IPS DF 6.9 (cell line): ENCODE results near the gene INPP4A.

Experiments
- DNase-seq: peaks from one replicate; pipeline ENCODE4 v3.0.0-alpha.2; 2013; ENCODE audit warnings: low read depth, low spot score
- H3K27ac ChIP-seq: one replicate; pipeline ENCODE4 v1.5.1; 2013; ENCODE audit warnings: low read length, control low read depth
- H3K27me3 ChIP-seq: 2 replicates; pipeline ENCODE4 v1.6.1; 2013; ENCODE audit warnings: mild to moderate bottlenecking, low read length; ENCODE audit not compliant: control insufficient read depth, insufficient read depth
- H3K36me3 ChIP-seq: 2 replicates; pipeline ENCODE4 v1.6.1; 2013; ENCODE audit warnings: low read length; ENCODE audit not compliant: control insufficient read depth, insufficient read depth
- H3K4me1 ChIP-seq: 2 replicates; pipeline ENCODE4 v1.6.1; 2013; ENCODE audit warnings: low read length; ENCODE audit not compliant: control insufficient read depth, insufficient read depth
- H3K4me3 ChIP-seq: 2 replicates; pipeline ENCODE4 v1.5.1; 2013; ENCODE audit warnings: mild to moderate bottlenecking, low read length
- H3K9me3 ChIP-seq: 2 replicates; pipeline ENCODE4 v1.6.1; 2013; ENCODE audit warnings: low read length, inconsistent platforms; ENCODE audit not compliant: control insufficient read depth, insufficient read depth
- WGBS: extraction: QIAGEN DNeasy Blood & Tissue Kit; methylation state at CpG from one replicate; pipeline ENCODE4 v1.1.7; 2013; ENCODE audit warnings: mixed read lengths, missing lambda C conversion rate; ENCODE audit not compliant: insufficient read length, insufficient coverage; 5-methylcytosine and 5-hydroxymethylcytosine counted together

The INPP4A gene

DNA sequence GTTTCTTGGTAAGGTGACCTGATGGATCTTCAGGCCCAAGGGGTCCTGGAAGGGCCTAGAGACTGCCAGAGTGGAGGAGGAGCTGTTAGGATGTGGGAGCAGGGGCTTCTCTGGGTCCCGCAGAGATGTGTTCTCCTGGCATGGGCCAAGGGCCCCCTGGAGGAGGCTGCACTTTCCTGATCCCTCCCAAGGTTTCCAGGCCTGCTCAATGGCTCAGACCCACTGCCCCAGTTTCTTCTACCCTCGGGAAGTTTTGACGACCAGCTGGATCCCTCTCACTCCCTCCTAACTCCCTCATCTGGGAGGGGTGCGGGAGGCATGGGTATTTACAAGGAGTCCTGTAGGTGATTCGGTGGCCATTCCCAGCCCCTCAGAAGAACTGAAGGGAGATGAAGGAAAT, 127.6 kb downstream of the INPP4A start:
- WGBS: no CpG with 5 or more reads among the region's 5 CpGs
- no peaks in the 10 kb centered on the region for H3K9me3 ChIP-seq
- H3K4me1 ChIP-seq: no peaks in the 10 kb centered on the region; the same call in 1 of the 2 replicates
- no peak overlapping the region for H3K27ac ChIP-seq
- H3K4me3 ChIP-seq: no peak overlapping the region
- DNase-seq: no peak
- peaks cover 9% of the 10 kb centered on the region for H3K36me3 ChIP-seq
- no peaks in the 10 kb centered on the region for H3K27me3 ChIP-seq

- Histone ChIP-seq H3K36me3 (peaks cover 12% of the 10 kb centered on the region), H3K4me3 (no peak overlapping the region), H3K4me1 (no peaks in the 10 kb centered on the region; the same call in 1 of the 2 replicates), H3K27me3 (no peaks in the 10 kb centered on the region), H3K9me3 (no peaks in the 10 kb centered on the region), H3K27ac (no peak overlapping the region)
- DNase-seq: no peak
- no CpG with 5 or more reads among the region's 15 CpGs for WGBS
Measured at GRCh38 chr2:98572676-98573075, 128.0 kb downstream of the INPP4A start.

GRCh38 chr2:98573426-98573825, 128.8 kb downstream of the INPP4A start:
- no peaks in the 10 kb centered on the region; the same call in 1 of the 2 replicates for H3K4me1 ChIP-seq
- H3K4me3 ChIP-seq: no peak overlapping the region
- no peak for DNase-seq
- peaks cover 14% of the 10 kb centered on the region for H3K36me3 ChIP-seq
- H3K9me3 ChIP-seq: no peaks in the 10 kb centered on the region
- no peaks in the 10 kb centered on the region for H3K27me3 ChIP-seq
- H3K27ac ChIP-seq: no peak overlapping the region
- WGBS: no CpG with 5 or more reads among the region's 13 CpGs

DNA sequence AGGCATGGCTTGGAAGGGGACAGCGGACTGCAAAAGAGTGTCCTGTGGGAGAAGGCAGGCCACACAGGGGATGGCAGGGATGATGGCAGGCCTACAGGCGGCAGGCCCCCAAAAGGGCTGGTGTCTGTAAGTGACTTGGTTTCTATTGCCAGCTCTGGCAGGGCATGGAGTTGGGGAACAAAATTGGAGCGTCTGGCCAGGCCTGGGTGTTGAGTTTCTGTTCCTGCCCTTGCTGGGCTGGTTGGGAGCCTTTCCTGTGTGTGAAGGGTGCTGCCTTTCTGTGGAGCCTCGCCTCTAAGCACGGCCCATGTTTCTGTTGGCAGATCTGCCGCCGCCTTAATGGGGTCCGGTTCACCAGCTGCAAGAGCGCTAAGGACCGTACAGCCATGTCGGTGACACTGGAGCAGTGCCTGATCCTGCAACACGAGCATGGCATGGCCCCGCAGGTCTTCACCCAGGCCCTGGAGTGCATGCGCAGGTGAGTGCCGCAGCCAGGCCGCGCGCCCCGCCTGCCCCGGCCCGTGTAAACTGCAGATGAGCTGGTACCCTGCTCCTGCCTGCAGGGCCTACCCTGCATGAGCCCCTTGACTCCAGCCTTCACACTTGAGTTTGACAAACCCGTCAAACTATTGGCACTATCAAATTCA, 132.1 kb downstream of the INPP4A start:
- peaks cover 7% of the 10 kb centered on the region for H3K36me3 ChIP-seq
- H3K9me3 ChIP-seq: no peaks in the 10 kb centered on the region
- H3K4me1 ChIP-seq: no peaks in the 10 kb centered on the region; the same call in 1 of the 2 replicates
- H3K27me3 ChIP-seq: no peaks in the 10 kb centered on the region
- no peak for DNase-seq
- no CpG with 5 or more reads among the region's 22 CpGs for WGBS
- no peak overlapping the region for H3K4me3 ChIP-seq
- no peak overlapping the region for H3K27ac ChIP-seq

DNA sequence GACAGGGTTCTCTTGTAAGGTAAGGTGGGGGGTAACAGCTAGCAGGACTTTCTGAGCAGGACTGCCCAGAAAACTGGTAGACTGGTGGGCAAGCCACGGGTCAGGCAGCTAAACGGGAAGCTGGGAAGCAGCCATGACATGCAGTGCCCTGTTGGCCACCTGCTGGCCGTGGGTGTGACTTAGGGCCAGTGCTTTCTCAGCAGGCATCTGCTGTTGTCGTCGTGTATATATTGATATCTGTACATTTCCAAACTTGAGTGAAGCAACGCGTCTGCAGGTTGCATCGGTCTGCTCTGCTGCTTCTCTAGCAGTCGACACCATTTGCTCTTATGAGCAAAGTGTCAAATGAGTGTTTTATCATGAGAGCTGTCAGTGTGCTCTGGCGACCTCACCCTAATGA, 132.7 kb downstream of the INPP4A start:
- H3K4me1 ChIP-seq: no peaks in the 10 kb centered on the region; the same call in 1 of the 2 replicates
- no CpG with 5 or more reads among the region's 10 CpGs for WGBS
- no peaks in the 10 kb centered on the region for H3K9me3 ChIP-seq
- no peaks in the 10 kb centered on the region for H3K27me3 ChIP-seq
- DNase-seq: no peak
- H3K36me3 ChIP-seq: peaks cover 8% of the 10 kb centered on the region
- no peak overlapping the region for H3K4me3 ChIP-seq
- H3K27ac ChIP-seq: no peak overlapping the region

DNA sequence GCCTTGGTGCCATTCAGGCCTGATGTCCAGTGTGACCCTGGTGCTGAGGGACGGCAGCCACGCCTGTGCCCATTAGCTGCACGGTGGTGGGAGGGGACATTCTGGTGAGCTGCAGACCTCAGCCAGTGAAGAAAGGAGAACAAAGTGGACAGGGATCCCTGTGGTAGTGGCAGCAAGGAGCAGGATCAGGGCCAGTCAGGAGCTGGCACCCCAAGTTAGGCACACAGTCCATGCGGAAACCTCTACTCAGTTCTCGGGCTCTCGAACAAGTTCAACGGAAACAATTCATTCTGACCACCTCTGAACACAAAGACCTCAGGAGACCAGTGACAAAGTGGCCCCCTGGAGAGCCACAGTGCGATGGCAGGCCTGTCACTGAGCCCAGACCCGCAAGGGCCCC, 133.6 kb downstream of the INPP4A start:
- WGBS: no CpG with 5 or more reads among the region's 9 CpGs
- H3K4me1 ChIP-seq: no peaks in the 10 kb centered on the region

DNA sequence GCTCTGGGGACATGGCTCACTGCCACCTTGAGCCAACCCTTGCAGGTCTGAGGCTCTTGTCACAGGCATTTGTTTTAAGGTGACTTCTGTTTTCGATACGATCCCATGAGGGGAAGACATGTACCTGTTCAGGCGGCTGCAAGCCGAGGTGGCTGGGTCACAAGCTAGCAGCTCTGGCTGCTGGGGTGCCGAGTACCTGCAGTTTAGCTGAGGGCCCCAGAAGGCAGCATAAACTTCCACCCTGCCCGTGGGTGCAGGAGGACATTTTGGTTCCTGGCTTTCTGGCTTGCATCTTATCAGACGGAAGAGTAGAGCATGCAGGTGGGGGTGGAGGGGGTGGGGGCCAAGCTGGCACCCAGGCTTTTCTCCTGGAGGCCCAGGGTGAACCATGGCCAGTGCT, 135.3 kb downstream of the INPP4A start:
- H3K4me3 ChIP-seq: no peak overlapping the region
- peaks cover 13% of the 10 kb centered on the region for H3K36me3 ChIP-seq
- no CpG with 5 or more reads among the region's 7 CpGs for WGBS
- H3K4me1 ChIP-seq: no peaks in the 10 kb centered on the region
- no peaks in the 10 kb centered on the region for H3K27me3 ChIP-seq
- H3K27ac ChIP-seq: no peak overlapping the region
- H3K9me3 ChIP-seq: no peaks in the 10 kb centered on the region
- no peak for DNase-seq

More for the DNA sequence above, 133.6 kb downstream of the INPP4A start:
- H3K9me3 ChIP-seq: no peaks in the 10 kb centered on the region
- H3K4me3 ChIP-seq: no peak overlapping the region
- H3K36me3 ChIP-seq: peaks cover 13% of the 10 kb centered on the region
- H3K27ac ChIP-seq: no peak overlapping the region
- no peak for DNase-seq
- H3K27me3 ChIP-seq: no peaks in the 10 kb centered on the region

GRCh38 chr2:98580656-98581284, 136.1 kb downstream of the INPP4A start:
- Histone ChIP-seq H3K36me3 (peaks cover 13% of the 10 kb centered on the region), H3K27me3 (no peaks in the 10 kb centered on the region), H3K9me3 (no peaks in the 10 kb centered on the region), H3K4me3 (no peak overlapping the region), H3K27ac (no peak overlapping the region), H3K4me1 (no peaks in the 10 kb centered on the region)
- DNase-seq: no peak
- WGBS: no CpG with 5 or more reads among the region's 10 CpGs

- Histone ChIP-seq H3K4me1 (no peaks in the 10 kb centered on the region), H3K9me3 (no peaks in the 10 kb centered on the region), H3K27me3 (no peaks in the 10 kb centered on the region), H3K36me3 (peaks cover 9% of the 10 kb centered on the region; the same call in 1 of the 2 replicates), H3K4me3 (no peak overlapping the region), H3K27ac (no peak overlapping the region)
- DNase-seq: no peak
- no CpG with 5 or more reads among the region's 9 CpGs for WGBS
Measured at GRCh38 chr2:98582523-98582922, 137.9 kb downstream of the INPP4A start.

DNA sequence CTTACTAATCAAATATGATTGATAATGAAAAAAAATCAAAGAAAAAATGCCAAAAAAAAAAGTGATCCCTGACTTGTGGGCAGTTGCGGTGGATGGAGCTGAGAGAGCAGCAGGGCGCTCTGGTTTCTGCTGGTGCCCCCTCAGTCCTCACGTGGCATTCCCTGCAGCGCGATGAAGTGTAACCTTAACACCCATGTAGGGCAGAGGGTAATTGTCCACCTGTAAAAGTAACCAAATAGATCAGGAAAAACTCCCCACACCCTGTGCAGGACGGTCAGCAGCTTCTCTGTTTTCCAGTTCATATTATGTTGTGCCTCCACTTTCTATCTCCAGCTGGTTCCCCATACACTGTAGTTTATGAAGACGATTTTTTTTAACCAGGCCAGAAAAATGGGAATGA, 138.6 kb downstream of the INPP4A start:
- Histone ChIP-seq H3K4me1 (no peaks in the 10 kb centered on the region), H3K27me3 (no peaks in the 10 kb centered on the region), H3K9me3 (no peaks in the 10 kb centered on the region), H3K36me3 (peaks cover 7% of the 10 kb centered on the region; the same call in 1 of the 2 replicates), H3K4me3 (no peak overlapping the region), H3K27ac (no peak overlapping the region)
- no CpG with 5 or more reads among the region's 7 CpGs for WGBS
- DNase-seq: no peak
